HepG2 (cell line): ENCODE data around the gene CFAP43. TPM values are rescaled to one million over a fixed set of nuclear protein-coding genes. Genes with fewer than 3 reads are reported as not detected.

Experiments
- ATAC-seq: fragments of 200-7000 bp; cut with Tn5 transposase; 3 replicates; pipeline ENCODE4 v1.9.1; 2020; ENCODE audit warnings: mild to moderate bottlenecking, moderate library complexity
- BruUV-seq: library from RNA; stranded (reverse); fragments of 400-500 nt; replicated peaks from 2 replicates; lab custom pipeline; 2021; lab: Mats Ljungman, UMichigan
- CTCF ChIA-PET: fragments of 300-600 bp; formaldehyde crosslinking; extraction: SDS; loops from one replicate; lab custom pipeline; 2021; ENCODE audit warnings: low total read pairs, inconsistent platforms, low intra/inter-chr PET ratio; lab: Yijun Ruan, JAX
- POLR2A ChIA-PET: fragments of 350-600 bp; sonication (Branson Sonifier 250); formaldehyde crosslinking; loops from one replicate; lab custom pipeline; 2020; ENCODE audit warnings: antibody characterized with exemption, inconsistent platforms; lab: Yijun Ruan, JAX
- DNase-seq: peaks from one replicate; pipeline ENCODE4 v3.0.0-alpha.2; 2015; ENCODE audit warnings: low spot score
- FAIRE-seq: peaks from 3 replicates; lab custom pipeline; 2011; peaks lifted over from hg19 to GRCh38; lab: Jason Lieb, UNC
- H2AFZ ChIP-seq: one replicate; pipeline ENCODE4 v1.6.1; 2011; ENCODE audit warnings: low read length, inconsistent platforms
- H3K27ac ChIP-seq: fragments of 300-600 bp; 3 replicates; pipeline ENCODE4 v1.8.0; 2011; ENCODE audit warnings: mixed run types, mild to moderate bottlenecking, mixed read lengths, low read length, inconsistent platforms; ENCODE audit not compliant: insufficient read depth; ENCODE audit errors: extremely low read length
- H3K27me3 ChIP-seq, 2 experiments: fragments of 200-600 bp in 1 of 2; 2 replicates in 1 of 2; 3 replicates in 1 of 2; pipeline versions ENCODE4 v1.6.0 to v1.8.0; 2011; ENCODE audit warnings: low read length in 2 of 2, mild to moderate bottlenecking in 2 of 2, moderate library complexity in 2 of 2, inconsistent platforms in 1 of 2; ENCODE audit not compliant: insufficient read depth in 2 of 2, control insufficient read depth in 1 of 2
- H3K36me3 ChIP-seq, 2 experiments: fragments of 200-600 bp in 1 of 2; replicated peaks in 1 of 2; 2 replicates in 1 of 2; 3 replicates in 1 of 2; pipeline versions ENCODE4 v1.5.1 to v1.8.0; 2011; ENCODE audit warnings: low read length in 2 of 2, inconsistent platforms in 1 of 2; ENCODE audit not compliant: insufficient read depth in 2 of 2, control insufficient read depth in 1 of 2
- H3K4me1 ChIP-seq: 2 replicates; pipeline ENCODE4 v1.5.1; 2012; ENCODE audit warnings: low read length, inconsistent platforms; ENCODE audit not compliant: insufficient read depth
- H3K4me2 ChIP-seq: 2 replicates; pipeline ENCODE4 v1.6.0; 2011; ENCODE audit warnings: low read depth, low read length, inconsistent platforms
- H3K4me3 ChIP-seq, 3 experiments: fragments of 200-600 bp in 1 of 3; sonication (generic), shearing (Covaris generic) in 1 of 3; replicated peaks in 1 of 3; 2 replicates each; pipeline ENCODE4 v1.5.1; 2011 to 2016; ENCODE audit warnings: low read length in 3 of 3, inconsistent platforms in 2 of 3, low read depth in 2 of 3, mild to moderate bottlenecking in 2 of 3, control low read depth in 1 of 3, mixed read lengths in 1 of 3; ENCODE audit not compliant: insufficient read depth in 1 of 3
- H3K79me2 ChIP-seq: one replicate; pipeline ENCODE4 v1.6.1; 2011; ENCODE audit warnings: low read length, inconsistent platforms; ENCODE audit not compliant: insufficient read depth
- H3K9ac ChIP-seq: 2 replicates; pipeline ENCODE4 v1.6.0; 2011; ENCODE audit warnings: mild to moderate bottlenecking, low read depth, low read length, inconsistent platforms; ENCODE audit not compliant: insufficient read depth
- H3K9me3 ChIP-seq: 2 replicates; pipeline ENCODE4 v1.5.1; 2012; ENCODE audit warnings: mild to moderate bottlenecking, low read length
- H4K20me1 ChIP-seq: 2 replicates; pipeline ENCODE4 v1.6.0; 2011; ENCODE audit warnings: inconsistent platforms, mild to moderate bottlenecking, low read length, moderate library complexity; ENCODE audit not compliant: insufficient read depth
- AGO2 ChIP-seq: fragments of 200-400 bp; formaldehyde crosslinking; optimal IDR thresholded peaks from 2 replicates; pipeline ENCODE3; 2017; ENCODE audit warnings: mild to moderate bottlenecking, low read depth, low read length, moderate library complexity
- ATAD3A ChIP-seq: sonication (generic); formaldehyde crosslinking; IDR thresholded peaks from 2 replicates; pipeline ENCODE4 v1.4.0; 2020; ENCODE audit warnings: missing genetic modification reagents
- FIP1L1 ChIP-seq: fragments of 200-400 bp; formaldehyde crosslinking; IDR thresholded peaks from 2 replicates; pipeline ENCODE4 v1.6.1; 2018; ENCODE audit warnings: low read depth, mild to moderate bottlenecking, low read length, moderate library complexity, borderline replicate concordance; ENCODE audit not compliant: insufficient read depth
- HBP1 ChIP-seq: IDR thresholded peaks from 2 replicates; pipeline ENCODE4 v1.6.1; 2016; ENCODE audit warnings: low read depth, control low read depth
- HHEX ChIP-seq: IDR thresholded peaks from 2 replicates; pipeline ENCODE4 v1.6.1; 2016; ENCODE audit warnings: control low read depth
- MATR3 ChIP-seq: sonication (generic); formaldehyde crosslinking; IDR thresholded peaks from 2 replicates; pipeline ENCODE4 v1.4.0; 2020; ENCODE audit warnings: missing genetic modification reagents
- MTF1 ChIP-seq: sonication (generic); formaldehyde crosslinking; IDR thresholded peaks from 2 replicates; pipeline ENCODE4 v1.5.0; 2020; ENCODE audit warnings: missing genetic modification reagents
- YEATS4 ChIP-seq: sonication (generic); formaldehyde crosslinking; IDR thresholded peaks from 2 replicates; pipeline ENCODE4 v1.4.0; 2020; ENCODE audit warnings: missing genetic modification reagents, borderline replicate concordance
- ZC3H4 ChIP-seq: sonication (generic); formaldehyde crosslinking; IDR thresholded peaks from 2 replicates; pipeline ENCODE4 v1.4.0; 2020; ENCODE audit warnings: missing genetic modification reagents, borderline replicate concordance
- ZNF136 ChIP-seq: sonication (generic); formaldehyde crosslinking; IDR thresholded peaks from 2 replicates; pipeline ENCODE4 v1.8.1; 2022; ENCODE audit warnings: low read depth, mild to moderate bottlenecking, moderate library complexity, missing genetic modification reagents
- ZNF446 ChIP-seq: sonication (generic); formaldehyde crosslinking; IDR thresholded peaks from 2 replicates; pipeline ENCODE4 v1.5.0; 2020; ENCODE audit warnings: mild to moderate bottlenecking, missing genetic modification reagents
- ZNF720 ChIP-seq: sonication (generic); formaldehyde crosslinking; IDR thresholded peaks from 2 replicates; pipeline ENCODE4 v1.4.0; 2020; ENCODE audit warnings: missing genetic modification reagents
- ZNF792 ChIP-seq: IDR thresholded peaks from 2 replicates; pipeline ENCODE4 v1.6.1; 2016
- ZSCAN29 ChIP-seq: sonication (generic); formaldehyde crosslinking; conservative IDR thresholded peaks from 2 replicates; pipeline ENCODE4 v1.4.0; 2020; ENCODE audit warnings: mild to moderate bottlenecking, missing genetic modification reagents
- WGBS: methylation state at CpG from one replicate; pipeline ENCODE4 v1.1.6; 2017; ENCODE audit warnings: low lambda C conversion rate; 5-methylcytosine and 5-hydroxymethylcytosine counted together
- in situ Hi-C: cut with HindIII; loops from 2 replicates; pipeline ENCODE4 v1.10.0; 2017; ENCODE audit warnings: low pct_unique_long_range_greater_than_20kb; ENCODE audit not compliant: extremely low pct_ligation_motif_present
- intact Hi-C: fragments of 100-400 bp; cut with micrococcal nuclease; formaldehyde crosslinking; loops from one replicate; pipeline ENCODE4 v1.10.0; 2022; ENCODE audit not compliant: unreplicated experiment
- polyA plus RNA-seq, 8 experiments: library from polyadenylated mRNA; depleted of rRNA in 3 of 8; stranded (reverse) in 7 of 8; unstranded in 1 of 8; fragments of >200 nt; fragmentation: Illumina TruSeq in 4 of 8; extraction: Trizol in 4 of 8; gene quantifications; 2 replicates each; pipeline versions ENCODE4 v1.2.1 to v1.2.3, GENCODE V29; 2011 to 2016; ENCODE audit warnings: low read depth in 4 of 8, missing spikeins in 1 of 8, mixed read lengths in 1 of 8; ENCODE audit not compliant: insufficient read depth in 1 of 8
- total RNA-seq, 5 experiments: library from RNA; depleted of rRNA; stranded (reverse); fragments of >200 nt; fragmentation: Illumina TruSeq; extraction: Trizol; gene quantifications; 2 replicates each; pipeline ENCODE4 v1.2.3, GENCODE V29; 2016; ENCODE audit warnings: low read depth in 1 of 5
- TF ChIP-seq, protein P1 (sequence below): sonication (generic); formaldehyde crosslinking; IDR thresholded peaks from 2 replicates; pipeline ENCODE4 v1.4.0; 2020; ENCODE audit warnings: missing genetic modification reagents
- TF ChIP-seq, protein P2 (sequence below): sonication (generic); formaldehyde crosslinking; IDR thresholded peaks from 2 replicates; pipeline ENCODE4 v1.5.0; 2020; ENCODE audit warnings: missing genetic modification reagents

Gene CFAP43
- total and polyA plus RNA-seq, 2 of the 13 experiments (the other 11 are each of a cell fraction or from before 2014, with no cell fraction given), result 0.24 to 0.38 TPM

- Histone ChIP-seq H3K4me1 (no peaks in the 10 kb centered on the region), H3K9ac (no peak overlapping the region), H3K4me3 (no peak overlapping the region), H3K27me3 (no peaks in the 10 kb centered on the region), H4K20me1 (no peaks in the 10 kb centered on the region), H3K4me2 (no peak overlapping the region), H3K9me3 (no peaks in the 10 kb centered on the region), H2AFZ (no peak overlapping the region), H3K36me3 (no peaks in the 10 kb centered on the region), H3K79me2 (no peaks in the 10 kb centered on the region), H3K27ac (no peak overlapping the region)
- ATAC-seq (no peak), DNase-seq (no peak), FAIRE-seq (no peak)
- POLR2A ChIA-PET, result no interaction called here
- in situ Hi-C loops, result loop anchor here (5.0 kb wide), 1 partner anchor 161 kb away; no protein-coding TSS in a partner anchor
- no TSS peak for BruUV-seq
- intact Hi-C loops, result loop anchor here (1.0 to 5.0 kb wide), 3 partner anchors 86 to 320 kb away; partner anchors contain the start of gene SFR1
- 26% methylated on average over 3 of the region's 3 CpGs for WGBS
- no peak for TF ChIP-seq ZSCAN29
- TF ChIP-seq HBP1 (CRISPR knock-in tag), result no peak
- no peak for TF ChIP-seq FIP1L1
- no peak for TF ChIP-seq YEATS4 (CRISPR knock-in tag)
- no peak for TF ChIP-seq ZNF792 (CRISPR knock-in tag)
- no peak for TF ChIP-seq ZNF446 (CRISPR knock-in tag)
- TF ChIP-seq, protein P1, sequence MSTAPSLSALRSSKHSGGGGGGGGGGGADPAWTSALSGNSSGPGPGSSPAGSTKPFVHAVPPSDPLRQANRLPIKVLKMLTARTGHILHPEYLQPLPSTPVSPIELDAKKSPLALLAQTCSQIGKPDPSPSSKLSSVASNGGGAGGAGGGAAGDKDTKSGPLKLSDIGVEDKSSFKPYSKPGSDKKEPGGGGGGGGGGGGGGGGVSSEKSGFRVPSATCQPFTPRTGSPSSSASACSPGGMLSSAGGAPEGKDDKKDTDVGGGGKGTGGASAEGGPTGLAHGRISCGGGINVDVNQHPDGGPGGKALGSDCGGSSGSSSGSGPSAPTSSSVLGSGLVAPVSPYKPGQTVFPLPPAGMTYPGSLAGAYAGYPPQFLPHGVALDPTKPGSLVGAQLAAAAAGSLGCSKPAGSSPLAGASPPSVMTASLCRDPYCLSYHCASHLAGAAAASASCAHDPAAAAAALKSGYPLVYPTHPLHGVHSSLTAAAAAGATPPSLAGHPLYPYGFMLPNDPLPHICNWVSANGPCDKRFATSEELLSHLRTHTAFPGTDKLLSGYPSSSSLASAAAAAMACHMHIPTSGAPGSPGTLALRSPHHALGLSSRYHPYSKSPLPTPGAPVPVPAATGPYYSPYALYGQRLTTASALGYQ, result no peak
- no peak for TF ChIP-seq ZC3H4
- TF ChIP-seq MATR3 (CRISPR knock-in tag), result no peak
- TF ChIP-seq AGO2, result no peak
- TF ChIP-seq MTF1 (CRISPR knock-in tag), result no peak
- TF ChIP-seq HHEX (CRISPR knock-in tag), result no peak
- no peak for TF ChIP-seq ZNF136 (CRISPR knock-in tag)
- TF ChIP-seq ZNF720 (CRISPR knock-in tag), result no peak
- TF ChIP-seq ATAD3A (CRISPR knock-in tag), result no peak
- TF ChIP-seq, protein P2, sequence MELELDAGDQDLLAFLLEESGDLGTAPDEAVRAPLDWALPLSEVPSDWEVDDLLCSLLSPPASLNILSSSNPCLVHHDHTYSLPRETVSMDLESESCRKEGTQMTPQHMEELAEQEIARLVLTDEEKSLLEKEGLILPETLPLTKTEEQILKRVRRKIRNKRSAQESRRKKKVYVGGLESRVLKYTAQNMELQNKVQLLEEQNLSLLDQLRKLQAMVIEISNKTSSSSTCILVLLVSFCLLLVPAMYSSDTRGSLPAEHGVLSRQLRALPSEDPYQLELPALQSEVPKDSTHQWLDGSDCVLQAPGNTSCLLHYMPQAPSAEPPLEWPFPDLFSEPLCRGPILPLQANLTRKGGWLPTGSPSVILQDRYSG, result no peak
- CTCF ChIA-PET, result interaction anchor here (2.3 kb wide), 1 partner anchor 163 kb away, joined by 13 read pairs; no protein-coding TSS in a partner anchor
Measured at GRCh38 chr10:104208730-104209129, 23.4 kb downstream of the CFAP43 start.
